Duodenal mucosa (tissue), 2 donors: ENCODE data around the gene CASTOR1.

Source experiments
- H3K27ac ChIP-seq: one replicate; pipeline ENCODE4 v1.7.0; 2013; ENCODE audit warnings: low read depth, low read length
- H3K27me3 ChIP-seq, 2 donors: one replicate each; pipeline ENCODE4 v1.7.0; 2013; ENCODE audit warnings: low read length in 2 of 2, control low read depth in 1 of 2; ENCODE audit not compliant: insufficient read depth in 2 of 2, control insufficient read depth in 1 of 2
- H3K36me3 ChIP-seq, 2 donors: one replicate each; pipeline ENCODE4 v1.7.0; 2013; ENCODE audit warnings: low read length in 2 of 2, control low read depth in 1 of 2; ENCODE audit not compliant: insufficient read depth in 2 of 2, control insufficient read depth in 1 of 2
- H3K4me1 ChIP-seq, 2 donors: one replicate each; pipeline ENCODE4 v1.7.0; 2013; ENCODE audit warnings: low read length in 2 of 2, control low read depth in 1 of 2; ENCODE audit not compliant: insufficient read depth in 2 of 2, control insufficient read depth in 1 of 2
- H3K4me3 ChIP-seq, 2 donors: one replicate each; pipeline ENCODE4 v1.7.0; 2013; ENCODE audit warnings: low read length in 2 of 2, low read depth in 1 of 2
- H3K9ac ChIP-seq, 2 donors: one replicate each; pipeline ENCODE4 v1.7.0; 2013; ENCODE audit warnings: low read length in 2 of 2, low read depth in 1 of 2
- H3K9me3 ChIP-seq, 2 donors: one replicate each; pipeline ENCODE4 v1.7.0; 2013; ENCODE audit warnings: low read length in 2 of 2, control low read depth in 1 of 2; ENCODE audit not compliant: control insufficient read depth in 1 of 2

The CASTOR1 gene

GRCh38 chr22:30238661-30239487 is 50.4 kb downstream of the CASTOR1 start:
- peaks cover 14 to 16% of the 10 kb centered on the region in 2 donors for H3K4me1 ChIP-seq
- H3K36me3 ChIP-seq = peaks cover 0 to 19% of the 10 kb centered on the region in 2 donors
- no peaks in the 10 kb centered on the region for H3K9me3 ChIP-seq
- no peaks in the 10 kb centered on the region for H3K27me3 ChIP-seq
- H3K27ac ChIP-seq = no peak overlapping the region
- H3K4me3 ChIP-seq = no peak overlapping the region
- no peak overlapping the region for H3K9ac ChIP-seq

DNA sequence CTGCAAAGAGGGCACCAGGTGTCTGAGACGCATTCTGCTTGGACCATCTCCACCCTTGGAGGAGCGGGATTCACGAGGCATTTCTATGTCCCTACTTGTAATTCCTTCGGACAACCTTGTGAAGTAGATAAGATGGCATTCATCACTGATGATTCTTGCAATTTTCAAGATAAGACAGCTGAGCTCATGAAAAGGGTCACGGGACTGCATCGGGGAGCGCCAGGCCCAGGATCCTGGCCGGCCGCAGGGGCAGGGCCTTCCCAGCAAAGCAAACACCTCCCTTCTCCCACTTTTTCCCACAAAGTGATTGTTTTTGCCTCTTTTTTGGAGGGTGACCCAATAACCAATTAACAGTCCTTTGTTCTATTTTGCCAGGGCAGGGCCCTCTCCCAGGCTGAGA is 51.2 kb downstream of the CASTOR1 start:
- H3K9ac ChIP-seq = no peak overlapping the region
- peaks cover 0 to 13% of the 10 kb centered on the region in 2 donors for H3K36me3 ChIP-seq
- H3K9me3 ChIP-seq = no peaks in the 10 kb centered on the region
- peaks cover 14 to 16% of the 10 kb centered on the region in 2 donors for H3K4me1 ChIP-seq
- H3K4me3 ChIP-seq = no peak overlapping the region
- no peak overlapping the region for H3K27ac ChIP-seq
- H3K27me3 ChIP-seq = no peaks in the 10 kb centered on the region

DNA sequence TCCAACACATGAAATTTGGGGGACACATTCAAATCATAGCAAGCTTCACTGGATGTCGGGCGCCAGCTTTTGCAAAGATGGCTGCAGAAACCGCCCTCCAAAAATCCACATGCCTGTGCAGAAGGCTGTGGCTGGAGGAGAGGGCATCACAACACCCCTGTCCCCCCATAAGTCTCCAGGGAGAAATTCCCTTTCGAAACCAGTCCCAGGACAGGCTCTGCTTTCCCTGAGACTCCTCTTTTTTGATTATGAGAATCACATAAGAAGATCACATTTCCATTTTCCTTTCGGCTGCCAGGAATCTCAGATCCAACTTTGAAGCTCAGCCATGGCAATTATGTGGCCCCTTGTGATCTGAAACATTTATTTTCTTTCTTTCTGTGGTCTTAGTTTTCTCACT is 52.4 kb downstream of the CASTOR1 start:
- Histone ChIP-seq H3K9ac (no peak overlapping the region), H3K4me3 (no peak overlapping the region), H3K9me3 (no peaks in the 10 kb centered on the region), H3K36me3 (peaks cover 0 to 3% of the 10 kb centered on the region in 2 donors), H3K4me1 (peaks cover 14 to 16% of the 10 kb centered on the region in 2 donors), H3K27me3 (no peaks in the 10 kb centered on the region), H3K27ac (no peak overlapping the region)

GRCh38 chr22:30235687-30236170 is 53.6 kb downstream of the CASTOR1 start:
- Histone ChIP-seq H3K4me3 (no peak overlapping the region), H3K36me3 (no peaks in the 10 kb centered on the region), H3K9ac (no peak overlapping the region), H3K9me3 (no peaks in the 10 kb centered on the region), H3K27ac (no peak overlapping the region), H3K4me1 (peaks cover 14 to 16% of the 10 kb centered on the region in 2 donors), H3K27me3 (peaks cover 0 to 4% of the 10 kb centered on the region in 2 donors)
